GM12891 (cell line): ENCODE measurements around the gene RCVRN.

Experiments used
- POLR2A ChIP-seq: IDR thresholded peaks from 2 replicates; pipeline ENCODE4 v1.6.1; 2011; ENCODE audit warnings: low read depth, low read length, control low read depth
- POLR2AphosphoS5 ChIP-seq: IDR thresholded peaks from 2 replicates; pipeline ENCODE4 v1.6.1; 2011; ENCODE audit warnings: low read depth, low read length, control low read depth
- SPI1 ChIP-seq: IDR thresholded peaks from 2 replicates; pipeline ENCODE4 v1.6.1; 2011; ENCODE audit warnings: low read depth, low read length, control low read depth
- TAF1 ChIP-seq: IDR thresholded peaks from 2 replicates; pipeline ENCODE4 v1.6.1; 2011; ENCODE audit warnings: low read depth, low read length, control low read depth

DNA sequence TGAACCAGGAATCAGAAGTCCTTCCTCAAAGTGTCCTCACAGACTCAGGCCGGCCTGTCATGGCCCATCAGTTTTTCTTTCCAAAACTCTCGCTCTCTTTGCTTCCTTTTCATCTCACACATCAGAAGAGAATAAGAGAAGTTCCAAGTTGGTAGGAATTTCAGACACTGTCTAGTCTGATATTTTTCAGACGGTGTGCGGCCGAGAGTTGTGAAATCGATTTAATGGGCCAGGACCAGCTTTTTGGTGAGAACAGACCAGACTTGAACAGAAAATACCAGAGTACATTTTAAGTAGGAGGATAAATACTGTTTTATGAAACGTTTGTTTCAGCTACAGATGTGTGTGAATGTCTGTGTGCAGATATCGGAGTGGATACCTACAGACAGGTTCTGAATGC is 24.8 kb upstream of the RCVRN start:
- no peak for TF ChIP-seq POLR2A
- TF ChIP-seq TAF1: no peak
- TF ChIP-seq SPI1: no peak
- TF ChIP-seq POLR2AphosphoS5: no peak
